B cell (primary cell): ENCODE results near the gene LYPD1.
"Not testable (repeated sequence)": the region's sequence is repeated elsewhere in the genome, so short reads cannot be mapped to it uniquely, and the experiment has no call there.

Experiments used
- CTCF ChIP-seq: fragments of 200-600 bp; IDR thresholded peaks from one replicate; pipeline ENCODE4 v1.8.0; 2022; ENCODE audit warnings: antibody characterized with exemption, mild to moderate bottlenecking
- EZH2 ChIP-seq: IDR thresholded peaks from 2 replicates; pipeline ENCODE4 v1.6.1; 2012; ENCODE audit warnings: borderline replicate concordance, low read depth, mild to moderate bottlenecking, moderate library complexity, low read length; ENCODE audit not compliant: insufficient read depth, poor library complexity, severe bottlenecking

- not testable (repeated sequence) for TF ChIP-seq CTCF, EZH2
Measured at GRCh38 chr2:132699802-132700201, 29.8 kb upstream of the LYPD1 start.
